Activated CD4-positive, alpha-beta T cell treated with anti-CD3 and anti-CD28 coated beads, Interleukin-2, amount 50 U/mL, for 1 hour (primary cell): ENCODE measurements around the gene DCST2.

Experiments used
- DNase-seq: peaks from one replicate; pipeline ENCODE4 v3.0.0-alpha.2; 2020

DCST2 gene

GRCh38 chr1:155023627-155024026 is 10.0 kb downstream of the DCST2 start:
- no peak for DNase-seq

DNA sequence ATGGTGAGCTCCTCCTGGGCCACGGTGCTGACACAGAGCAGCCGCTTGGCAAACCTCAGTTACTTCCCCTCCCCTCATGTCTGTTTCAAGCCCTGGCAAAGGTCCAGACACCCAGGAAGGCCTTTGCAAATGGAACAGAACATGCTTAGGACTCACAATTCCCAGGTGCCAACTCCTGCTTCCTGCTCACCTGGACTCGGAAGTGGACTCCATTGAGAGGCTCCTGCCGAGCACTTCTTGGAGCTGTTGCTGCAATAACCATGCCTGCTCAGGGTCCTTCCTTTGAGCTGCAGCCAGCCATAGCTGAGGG is 10.7 kb downstream of the DCST2 start:
- no peak for DNase-seq

DNA sequence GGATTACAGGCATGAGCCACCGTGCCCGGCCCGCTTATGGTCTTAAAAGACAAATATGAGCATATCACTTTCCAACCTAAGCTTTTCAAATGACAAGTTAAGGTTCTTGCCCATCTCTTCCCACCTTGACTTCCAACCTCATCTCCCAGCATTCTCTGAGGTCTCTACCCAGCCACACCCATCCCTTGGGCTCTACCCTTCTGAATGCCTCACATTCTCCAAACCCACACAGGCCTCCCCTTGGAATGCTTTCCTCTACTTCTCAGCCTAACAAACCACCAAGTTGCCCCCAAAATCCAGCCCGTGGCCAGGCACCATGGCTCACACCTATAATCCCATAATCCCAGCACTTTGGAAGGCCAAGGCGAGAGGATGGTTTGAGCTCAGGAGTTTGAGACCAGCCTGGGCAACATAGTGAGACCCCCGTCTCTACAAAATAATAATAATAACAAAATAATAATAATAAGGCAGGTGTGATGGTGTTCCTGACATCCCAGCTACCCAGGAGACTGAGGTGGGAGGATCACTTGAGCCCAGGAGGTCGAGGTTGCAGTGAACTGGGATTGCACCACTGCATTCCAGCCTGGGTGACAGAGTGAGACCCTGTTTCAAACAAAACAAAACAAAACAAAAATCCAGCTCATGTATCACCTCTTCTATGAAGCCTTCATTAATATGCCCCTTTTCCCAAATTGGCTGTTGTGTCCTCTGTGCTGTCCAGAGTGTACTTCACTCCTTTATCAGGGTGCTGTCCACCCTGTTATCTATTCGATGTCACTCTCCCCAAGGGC is 11.2 kb downstream of the DCST2 start:
- DNase-seq = no peak

DNA sequence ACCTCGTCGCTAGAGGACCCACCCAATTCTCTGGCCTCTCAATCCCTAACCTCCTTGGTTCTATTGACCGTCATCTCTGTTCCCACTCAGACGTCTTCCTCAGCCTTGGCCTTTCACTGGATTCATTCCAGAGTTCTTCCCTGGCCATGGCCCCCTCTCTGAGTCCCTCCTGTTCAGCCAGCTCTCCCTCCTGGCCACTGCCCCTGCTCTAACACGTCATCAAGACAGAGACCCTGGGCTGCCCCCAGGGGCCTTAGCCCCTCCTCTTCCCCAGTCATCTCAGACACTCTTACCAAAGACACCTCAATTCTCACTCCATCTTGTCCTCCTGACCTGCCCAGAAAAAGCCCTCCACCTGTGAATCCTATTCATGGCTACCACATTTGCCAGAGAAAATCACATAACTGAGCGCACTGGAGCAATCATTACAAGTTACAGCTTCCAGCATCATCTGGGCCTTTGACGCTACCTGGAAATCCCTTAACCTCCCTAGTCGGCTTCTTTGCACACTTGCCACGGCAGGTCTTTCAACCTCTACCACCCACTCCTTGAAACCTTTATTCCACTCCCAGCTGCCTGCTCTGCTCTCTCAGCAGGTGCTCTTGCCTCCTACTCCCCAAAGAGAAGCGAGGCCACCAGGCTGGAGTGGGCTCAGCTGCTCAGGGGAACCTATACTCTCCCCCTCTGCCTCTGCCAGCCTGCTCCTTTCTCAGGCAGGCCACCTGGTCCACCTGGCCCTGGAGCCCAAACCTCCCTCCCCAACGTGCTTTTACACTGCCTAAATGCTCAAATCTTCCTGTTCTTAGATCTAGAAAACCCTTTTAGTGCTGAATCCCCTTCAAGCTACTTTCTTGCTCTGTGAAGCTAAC is 14.0 kb downstream of the DCST2 start:
- DNase-seq = no peak

DNA sequence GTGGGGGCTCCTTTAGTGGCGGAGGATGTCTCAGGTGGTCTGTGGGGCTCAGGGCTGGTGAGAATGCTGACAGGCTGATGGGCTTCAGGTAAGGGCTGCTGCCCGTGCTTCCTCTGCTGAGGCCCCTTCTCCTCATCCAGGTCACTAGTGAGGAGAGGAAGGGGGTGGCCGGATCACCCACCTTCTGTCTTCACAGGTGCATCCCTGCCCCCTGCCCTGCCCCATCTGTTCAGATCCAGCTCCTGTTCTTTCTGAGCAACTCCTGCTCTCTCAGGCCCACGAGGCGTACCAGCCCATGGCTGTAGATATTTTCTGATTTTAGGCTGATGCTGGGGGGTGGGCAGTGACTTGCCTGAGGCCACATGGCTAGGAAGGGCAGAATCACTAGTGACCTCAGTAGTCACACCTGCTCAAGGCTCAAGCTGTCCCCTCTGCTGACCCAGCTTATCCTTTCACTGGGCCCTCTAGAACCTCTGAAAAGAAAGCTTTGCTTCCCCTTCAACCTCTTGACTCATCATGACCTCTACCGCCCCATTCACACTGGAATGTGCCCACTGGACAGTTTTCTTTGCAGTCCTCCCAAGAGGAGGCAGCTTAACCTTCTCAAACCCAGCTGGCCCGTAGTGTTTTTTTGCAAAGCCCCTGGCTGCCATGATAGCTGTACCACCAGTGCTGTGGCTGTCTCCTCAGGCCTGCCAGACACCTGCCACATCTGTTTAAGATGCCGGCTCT is 14.8 kb downstream of the DCST2 start:
- no peak for DNase-seq

DNA sequence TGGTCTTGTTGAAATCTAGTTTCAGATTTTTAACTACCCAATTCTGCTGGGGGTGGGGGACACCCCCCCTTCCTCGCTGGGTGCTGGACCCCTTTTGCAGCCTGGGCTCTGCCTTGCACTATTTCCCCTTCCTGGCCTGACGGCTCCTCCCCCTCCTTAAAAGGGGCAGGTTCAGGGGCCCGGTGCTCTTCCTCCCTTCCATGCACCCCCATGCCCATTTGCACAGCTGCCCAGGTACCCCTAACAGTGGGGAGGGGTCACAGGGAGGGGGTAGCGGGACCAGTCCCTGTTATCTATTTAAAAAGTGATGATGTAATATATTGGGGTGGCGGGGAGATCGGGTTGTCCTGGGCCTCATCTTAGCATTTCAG is 15.7 kb downstream of the DCST2 start:
- no peak for DNase-seq

DNA sequence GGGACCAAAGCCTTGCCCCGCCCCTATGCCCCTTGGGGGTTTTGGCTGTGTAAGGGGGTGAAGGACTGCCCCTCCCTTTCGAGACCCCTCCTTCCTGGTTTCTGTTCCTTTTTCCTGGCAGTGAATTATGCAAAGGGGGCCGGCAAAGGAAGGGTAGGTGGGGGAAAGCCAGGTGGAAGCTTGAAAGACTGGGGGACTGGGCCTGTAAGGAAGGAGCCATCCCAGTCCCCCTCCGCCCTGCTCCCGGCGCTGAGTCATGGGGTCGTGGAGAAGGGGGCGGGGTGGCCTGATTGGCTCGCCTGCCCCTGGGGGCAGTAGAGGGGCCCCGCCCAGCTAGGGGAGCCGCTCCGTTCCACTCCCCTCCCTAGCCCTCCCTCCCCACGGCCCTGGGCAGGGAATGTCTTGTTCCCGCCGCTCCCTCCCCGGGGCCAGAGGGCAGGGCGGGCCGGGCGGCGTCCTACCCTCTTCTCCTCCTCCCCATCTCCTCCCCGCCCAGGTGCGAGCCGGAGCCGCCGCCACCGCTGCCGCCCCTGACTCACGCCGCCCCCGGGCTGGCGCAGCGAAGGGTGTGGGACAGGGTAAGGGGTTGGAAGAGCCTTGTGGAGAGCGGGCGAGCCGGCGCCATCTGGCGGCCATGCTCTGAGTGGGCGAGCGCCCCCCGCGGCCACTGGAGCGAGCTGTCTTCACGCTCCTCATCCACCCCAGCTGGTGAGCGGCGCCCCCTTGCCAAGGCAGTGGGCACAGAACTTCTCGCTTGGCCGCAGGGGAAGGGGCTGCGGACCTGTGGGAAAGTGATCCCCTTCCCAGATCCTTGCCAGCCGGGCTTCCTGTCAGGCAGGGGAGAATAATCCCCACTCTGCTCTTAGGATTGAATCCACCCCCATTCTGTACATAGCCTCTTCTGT is 16.3 kb downstream of the DCST2 start:
- peak; percentile 90 for DNase-seq

DNA sequence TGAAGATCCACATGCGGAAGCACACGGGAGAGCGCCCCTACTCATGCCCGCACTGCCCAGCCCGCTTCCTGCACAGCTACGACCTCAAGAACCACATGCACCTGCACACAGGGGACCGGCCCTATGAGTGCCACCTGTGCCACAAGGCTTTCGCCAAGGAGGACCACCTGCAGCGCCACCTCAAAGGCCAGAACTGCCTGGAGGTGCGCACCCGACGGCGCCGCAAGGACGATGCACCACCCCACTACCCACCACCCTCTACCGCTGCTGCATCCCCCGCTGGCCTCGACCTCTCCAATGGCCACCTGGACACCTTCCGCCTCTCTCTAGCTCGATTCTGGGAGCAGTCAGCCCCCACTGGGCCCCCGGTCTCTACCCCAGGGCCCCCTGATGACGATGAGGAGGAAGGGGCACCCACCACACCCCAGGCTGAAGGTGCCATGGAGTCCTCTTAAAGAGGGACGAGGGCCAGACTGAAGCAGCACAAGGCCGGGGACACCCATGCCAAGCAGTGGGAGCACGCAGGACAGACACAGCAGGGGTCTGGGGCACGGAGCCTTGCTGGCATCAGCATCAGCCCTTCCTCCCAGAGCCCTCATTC is 17.2 kb downstream of the DCST2 start:
- DNase-seq = no peak

GRCh38 chr1:155015527-155016230 is 17.9 kb downstream of the DCST2 start:
- DNase-seq = no peak

DNA sequence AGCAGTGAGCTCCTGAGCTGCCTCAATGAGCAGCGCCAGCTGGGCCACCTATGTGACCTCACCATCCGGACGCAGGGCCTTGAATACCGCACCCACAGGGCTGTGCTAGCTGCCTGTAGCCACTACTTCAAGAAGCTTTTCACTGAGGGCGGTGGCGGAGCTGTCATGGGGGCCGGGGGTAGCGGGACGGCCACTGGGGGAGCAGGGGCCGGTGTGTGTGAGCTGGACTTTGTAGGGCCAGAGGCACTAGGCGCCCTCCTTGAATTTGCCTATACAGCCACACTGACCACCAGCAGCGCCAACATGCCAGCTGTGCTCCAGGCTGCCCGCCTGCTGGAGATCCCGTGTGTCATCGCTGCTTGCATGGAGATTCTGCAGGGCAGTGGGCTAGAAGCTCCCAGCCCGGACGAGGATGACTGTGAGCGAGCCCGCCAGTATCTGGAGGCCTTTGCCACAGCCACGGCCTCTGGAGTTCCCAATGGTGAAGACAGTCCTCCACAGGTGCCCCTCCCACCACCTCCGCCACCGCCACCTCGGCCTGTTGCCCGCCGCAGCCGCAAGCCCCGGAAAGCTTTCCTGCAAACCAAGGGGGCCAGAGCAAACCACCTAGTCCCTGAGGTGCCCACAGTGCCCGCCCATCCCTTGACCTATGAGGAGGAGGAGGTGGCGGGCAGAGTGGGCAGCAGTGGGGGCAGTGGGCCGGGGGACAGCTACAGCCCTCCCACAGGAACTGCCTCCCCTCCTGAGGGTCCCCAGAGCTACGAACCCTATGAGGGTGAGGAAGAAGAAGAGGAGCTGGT is 18.7 kb downstream of the DCST2 start:
- no peak for DNase-seq

DNA sequence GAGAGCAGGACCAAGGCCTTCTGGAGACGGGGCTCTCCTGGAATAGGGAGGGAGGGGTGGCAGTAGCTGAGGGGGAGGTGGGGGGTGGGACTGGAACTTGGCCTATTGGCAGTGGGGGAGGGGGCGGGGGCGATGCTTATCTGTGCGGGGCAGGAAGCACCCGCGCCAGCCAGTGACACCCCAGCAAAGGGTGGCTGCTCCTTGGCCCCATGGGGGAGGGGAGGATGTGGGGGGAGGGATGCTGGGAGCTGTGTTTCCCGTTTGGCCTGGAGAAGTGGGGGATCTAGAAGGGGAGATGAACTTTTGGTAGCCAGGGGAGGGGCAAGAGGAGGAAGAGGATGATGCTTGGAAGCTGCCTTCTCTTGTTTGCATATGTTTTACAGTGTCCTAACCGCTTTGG is 19.9 kb downstream of the DCST2 start:
- peak; percentile 46 for DNase-seq

GRCh38 chr1:155012776-155013602 is 20.6 kb downstream of the DCST2 start:
- no peak for DNase-seq

GRCh38 chr1:155012026-155012546 is 21.5 kb downstream of the DCST2 start:
- DNase-seq = no peak

GRCh38 chr1:155011437-155012025 is 22.1 kb downstream of the DCST2 start:
- no peak for DNase-seq

DNA sequence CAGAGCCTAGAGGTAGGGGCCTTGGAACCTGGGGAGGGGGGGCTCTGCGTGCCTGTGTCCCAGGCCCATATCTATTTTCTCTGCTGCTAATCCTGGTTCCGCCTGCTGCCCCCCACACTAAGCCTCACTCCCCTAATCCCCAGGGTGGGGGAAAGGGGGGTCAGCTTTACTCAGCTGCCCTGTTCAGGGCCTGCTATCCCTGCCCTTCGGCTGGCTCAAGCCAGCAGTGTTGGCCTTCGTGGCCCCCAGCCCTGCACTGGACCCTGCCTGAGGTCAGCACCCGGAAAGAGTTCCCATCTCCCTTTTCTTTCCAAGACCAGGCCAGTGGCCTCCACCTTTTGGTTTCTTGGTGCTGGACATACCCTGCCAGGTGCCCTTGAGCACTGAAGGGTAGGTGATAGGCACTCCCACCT is 22.6 kb downstream of the DCST2 start:
- DNase-seq = no peak

GRCh38 chr1:155010211-155010918 is 23.2 kb downstream of the DCST2 start:
- no peak for DNase-seq

DNA sequence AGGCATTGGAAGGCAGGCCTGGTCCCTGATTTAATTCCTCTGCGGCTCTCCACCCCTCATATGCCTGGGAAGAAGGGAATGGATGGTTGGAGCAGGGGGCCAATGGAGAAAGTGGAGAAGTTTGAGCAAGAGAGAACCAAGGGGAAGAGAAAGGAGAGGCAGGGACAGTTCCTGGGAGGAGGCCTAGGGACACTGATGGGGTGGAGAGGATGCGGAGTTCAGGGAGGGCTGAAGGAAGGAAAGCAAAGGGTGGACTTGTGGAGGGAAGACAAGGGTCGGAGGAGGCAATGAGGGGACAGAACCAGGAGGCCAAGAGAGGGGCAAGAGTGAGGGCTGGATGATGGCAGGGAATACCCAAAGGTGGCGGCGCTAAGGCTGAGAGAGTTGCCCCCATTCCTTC is 23.8 kb downstream of the DCST2 start:
- DNase-seq = no peak

DNA sequence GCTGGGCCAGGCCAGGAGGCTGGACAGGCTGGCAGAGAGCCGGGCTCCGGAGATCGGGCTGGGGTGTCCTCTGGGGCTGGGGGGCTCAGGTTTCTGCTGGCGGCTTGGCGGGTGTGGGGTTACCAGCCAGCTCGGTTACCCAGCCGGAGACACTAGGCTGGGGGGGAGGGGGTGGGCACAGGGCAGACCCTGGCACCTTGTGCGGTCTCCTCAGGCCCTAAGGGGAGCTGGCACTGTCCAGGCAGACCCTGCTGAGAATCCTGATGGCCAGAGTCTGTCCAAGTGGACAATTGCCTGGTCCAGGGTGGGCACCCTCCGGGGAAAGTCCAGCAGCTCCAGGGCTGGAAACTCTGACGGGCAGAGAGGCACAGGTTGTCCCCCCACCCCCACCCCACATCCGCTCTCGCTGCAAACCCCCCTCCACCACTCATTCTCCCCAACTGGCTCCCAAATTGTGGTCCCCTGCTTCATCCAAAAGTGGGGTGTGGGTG is 24.3 kb downstream of the DCST2 start:
- DNase-seq = no peak
